Natural killer cell (primary cell): Measurements from ENCODE around the gene CHRM2. TPM values are rescaled to one million over a fixed set of nuclear protein-coding genes. Genes with fewer than 3 reads are reported as not detected.

Experiments
- ATAC-seq, 3 donors: fragments of 150-1000 bp in 2 of 3; fragments of 200-7000 bp in 1 of 3; cut with Tn5 transposase; 1 replicate in 1 of 3; 2 replicates in 2 of 3; pipeline ENCODE4 v1.10.0; 2021; ENCODE audit warnings: mild to moderate bottlenecking in 2 of 3, moderate library complexity in 2 of 3
- DNase-seq, 2 donors: peaks; one replicate each; pipeline versions ENCODE4 v3.0.0 to v3.0.0-alpha.2; 2013 to 2021; ENCODE audit warnings: mixed read lengths in 1 of 2
- H3K27ac ChIP-seq: one replicate; pipeline ENCODE4 v1.5.1; 2013; ENCODE audit warnings: mild to moderate bottlenecking, low read length
- H3K27me3 ChIP-seq: one replicate; pipeline ENCODE4 v1.6.1; 2013; ENCODE audit warnings: low read length; ENCODE audit not compliant: control insufficient read depth, insufficient read depth
- H3K36me3 ChIP-seq: one replicate; pipeline ENCODE4 v1.6.1; 2013; ENCODE audit warnings: low read length; ENCODE audit not compliant: control insufficient read depth, insufficient read depth
- H3K4me1 ChIP-seq: one replicate; pipeline ENCODE4 v1.6.1; 2013; ENCODE audit warnings: low read length; ENCODE audit not compliant: control insufficient read depth, insufficient read depth
- H3K4me3 ChIP-seq: one replicate; pipeline ENCODE4 v1.5.1; 2013; ENCODE audit warnings: low read length
- H3K9me3 ChIP-seq: one replicate; pipeline ENCODE4 v1.6.1; 2013; ENCODE audit warnings: low read length; ENCODE audit not compliant: control insufficient read depth, insufficient read depth
- H3K27ac Mint-ChIP-seq, 2 donors: one replicate each; pipeline ENCODE4 v1.8.0; 2022; ENCODE audit warnings: mild to moderate bottlenecking in 2 of 2, mixed read lengths in 2 of 2, moderate library complexity in 1 of 2
- H3K27me3 Mint-ChIP-seq, 2 donors: one replicate each; pipeline ENCODE4 v1.8.0; 2022; ENCODE audit warnings: low read depth in 2 of 2, mixed read lengths in 2 of 2
- H3K36me3 Mint-ChIP-seq: one replicate; pipeline ENCODE4 v1.8.0; 2022; ENCODE audit warnings: mixed read lengths
- H3K4me1 Mint-ChIP-seq, 2 donors: one replicate each; pipeline ENCODE4 v1.8.0; 2022; ENCODE audit warnings: mixed read lengths in 2 of 2
- H3K4me3 Mint-ChIP-seq: one replicate; pipeline ENCODE4 v1.8.0; 2022; ENCODE audit warnings: mild to moderate bottlenecking, moderate library complexity, mixed read lengths
- H3K9me3 Mint-ChIP-seq, 2 donors: one replicate each; pipeline ENCODE4 v1.8.0; 2022; ENCODE audit warnings: mixed read lengths in 2 of 2
- CTCF ChIP-seq: fragments of 200-600 bp; IDR thresholded peaks from one replicate; pipeline ENCODE4 v1.8.0; 2022; ENCODE audit warnings: antibody characterized with exemption
- WGBS: methylation state at CpG from one replicate; pipeline ENCODE4 v1.1.7; 2013; ENCODE audit warnings: missing lambda C conversion rate; ENCODE audit not compliant: insufficient coverage; 5-methylcytosine and 5-hydroxymethylcytosine counted together
- intact Hi-C: fragments of 100-400 bp; cut with micrococcal nuclease; formaldehyde crosslinking; loops from one replicate; pipeline ENCODE4 v1.14.2; 2022
- total RNA-seq, 4 donors: library from RNA; stranded (reverse); fragments of 120-200 nt in 1 of 4; gene quantifications; one replicate each; pipeline versions ENCODE4 v1.2.3 to v1.2.4, GENCODE V29; 2013 to 2022

CHRM2 gene
- total RNA-seq, 3 donors from 2014 or later (not counting 1 experiment from before 2014, with no cell fraction given) = not detected

- Mint-ChIP-seq H3K36me3 (no peaks in the 10 kb centered on the region), H3K4me1 (no peaks in the 10 kb centered on the region), H3K27me3 (no peaks in the 10 kb centered on the region), H3K4me3 (no peak overlapping the region), H3K27ac (no peak overlapping the region), H3K9me3 (peaks cover 8 to 24% of the 10 kb centered on the region in 2 donors)
- intact Hi-C loops = no loop called here
- Histone ChIP-seq H3K9me3 (no peaks in the 10 kb centered on the region), H3K4me3 (no peak overlapping the region), H3K27ac (no peak overlapping the region), H3K36me3 (no peaks in the 10 kb centered on the region), H3K4me1 (no peaks in the 10 kb centered on the region), H3K27me3 (no peaks in the 10 kb centered on the region)
- TF ChIP-seq CTCF = no peak
- WGBS = 61% methylated on average over 2 of the region's 3 CpGs
- DNase-seq (no peak), ATAC-seq (no peak)
Observed at GRCh38 chr7:137001478-137001877, 133.0 kb downstream of the CHRM2 start.

- ATAC-seq = no peak
- Histone ChIP-seq H3K4me1 (no peaks in the 10 kb centered on the region), H3K36me3 (no peaks in the 10 kb centered on the region), H3K27ac (no peak overlapping the region), H3K27me3 (no peaks in the 10 kb centered on the region), H3K9me3 (no peaks in the 10 kb centered on the region), H3K4me3 (no peak overlapping the region)
- 80% methylated on average over 2 of the region's 2 CpGs for WGBS
- no peak overlapping the region for H3K27ac Mint-ChIP-seq
- H3K4me1 Mint-ChIP-seq = no peaks in the 10 kb centered on the region
- intact Hi-C loops = no loop called here
- TF ChIP-seq CTCF = no peak
- H3K9me3 Mint-ChIP-seq = peaks cover 6 to 25% of the 10 kb centered on the region in 2 donors
- H3K4me3 Mint-ChIP-seq = no peak overlapping the region
- DNase-seq = no peak
- no peaks in the 10 kb centered on the region for H3K27me3 Mint-ChIP-seq
- no peaks in the 10 kb centered on the region for H3K36me3 Mint-ChIP-seq
Observed at GRCh38 chr7:137003086-137003485, 134.6 kb downstream of the CHRM2 start.

GRCh38 chr7:137003566-137003965 lies 135.1 kb downstream of the CHRM2 start:
- H3K4me3 ChIP-seq = no peak overlapping the region
- H3K27ac ChIP-seq = no peak overlapping the region
- no peaks in the 10 kb centered on the region for H3K36me3 ChIP-seq
- intact Hi-C loops = no loop called here
- no peaks in the 10 kb centered on the region for H3K27me3 Mint-ChIP-seq
- no peaks in the 10 kb centered on the region for H3K36me3 Mint-ChIP-seq
- H3K9me3 ChIP-seq = no peaks in the 10 kb centered on the region
- no peak for ATAC-seq
- no peak for TF ChIP-seq CTCF
- no peak overlapping the region for H3K27ac Mint-ChIP-seq
- peaks cover 5 to 23% of the 10 kb centered on the region in 2 donors for H3K9me3 Mint-ChIP-seq
- DNase-seq = no peak
- H3K27me3 ChIP-seq = no peaks in the 10 kb centered on the region
- H3K4me1 Mint-ChIP-seq = no peaks in the 10 kb centered on the region
- no peaks in the 10 kb centered on the region for H3K4me1 ChIP-seq
- 55% methylated on average over 2 of the region's 2 CpGs for WGBS
- H3K4me3 Mint-ChIP-seq = no peak overlapping the region

GRCh38 chr7:137005873-137006272 lies 137.4 kb downstream of the CHRM2 start:
- no peak overlapping the region for H3K27ac Mint-ChIP-seq
- 97% methylated on average over 3 of the region's 3 CpGs for whole genome bisulfite sequencing
- H3K4me1 ChIP-seq = no peaks in the 10 kb centered on the region
- H3K27me3 Mint-ChIP-seq = no peaks in the 10 kb centered on the region
- no peaks in the 10 kb centered on the region for H3K9me3 ChIP-seq
- no peak overlapping the region for H3K27ac ChIP-seq
- no peak overlapping the region for H3K4me3 ChIP-seq
- intact Hi-C loops = no loop called here
- H3K4me1 Mint-ChIP-seq = no peaks in the 10 kb centered on the region
- ATAC-seq (no peak), DNase-seq (no peak)
- no peaks in the 10 kb centered on the region for H3K36me3 Mint-ChIP-seq
- no peaks in the 10 kb centered on the region for H3K36me3 ChIP-seq
- peaks cover 7 to 24% of the 10 kb centered on the region in 2 donors for H3K9me3 Mint-ChIP-seq
- H3K4me3 Mint-ChIP-seq = no peak overlapping the region
- TF ChIP-seq CTCF = no peak
- H3K27me3 ChIP-seq = no peaks in the 10 kb centered on the region
